Erythroblast (primary cell): Measurements from ENCODE around the gene RAB11FIP4.

Source experiments
- GATA1 ChIP-seq: IDR thresholded peaks from 2 replicates; pipeline ENCODE4 v1.6.1; 2011; ENCODE audit warnings: low read depth, mild to moderate bottlenecking, control low read depth, low read length, moderate library complexity
- POLR2A ChIP-seq: IDR thresholded peaks from 2 replicates; pipeline ENCODE4 v1.6.1; 2011; ENCODE audit warnings: mild to moderate bottlenecking, low read length

- no peak for TF ChIP-seq POLR2A
- TF ChIP-seq GATA1, result no peak
These were observed 163.5 kb downstream of the RAB11FIP4 start for GRCh38 chr17:31554930-31555329.
